ENCODE measurements around the gene SPATA18. TPM values are rescaled to one million over a fixed set of nuclear protein-coding genes. Genes with fewer than 3 reads are reported as not detected.

SPATA18 gene
- total and polyA plus RNA-seq, 2 of the 13 experiments (the other 11 are each of a cell fraction or from before 2014, with no cell fraction given), result 5.7 to 13.2 TPM

DNA sequence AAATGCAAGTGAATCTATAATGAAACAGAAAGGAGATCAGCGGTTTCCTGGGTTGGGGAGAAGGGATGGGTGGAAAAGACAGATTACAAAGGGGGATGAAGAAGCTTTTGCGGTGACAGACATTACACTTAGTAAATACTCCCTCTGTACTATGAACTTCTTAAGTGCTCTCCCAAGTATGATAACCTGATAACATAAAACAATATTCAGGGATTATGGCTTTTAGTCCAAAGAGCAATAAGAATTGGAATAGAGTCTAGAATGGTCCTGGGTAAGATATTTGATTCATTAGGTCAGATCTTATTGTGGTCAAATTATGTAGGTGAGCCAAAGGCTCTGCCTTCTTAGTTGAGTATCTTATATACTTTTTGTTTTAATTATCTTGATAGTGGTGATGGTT lies 40.1 kb upstream of the SPATA18 start:
- in situ Hi-C loops (cut with HindIII; ENCODE audit: extremely low pct_ligation_motif_present, low pct_unique_long_range_greater_than_20kb), result loop anchor here (5.0 kb wide), 1 partner anchor 114 kb away; no protein-coding TSS in a partner anchor
- intact Hi-C loops (cut with micrococcal nuclease; ENCODE audit: unreplicated experiment), result no loop called here
- TF ChIP-seq ZMYM4 (CRISPR knock-in tag; IDR thresholded peaks at IDR 0.05), result no peak
- no peak for TF ChIP-seq ZBTB7A (CRISPR knock-in tag; IDR thresholded peaks at IDR 0.05)
- no peak for TF ChIP-seq ZSCAN20 (CRISPR knock-in tag; IDR thresholded peaks at IDR 0.05; ENCODE audit: borderline replicate concordance)
- no peak for TF ChIP-seq ZNF7 (CRISPR knock-in tag; IDR thresholded peaks at IDR 0.05)
- TF ChIP-seq SP5 (CRISPR knock-in tag; IDR thresholded peaks at IDR 0.05; ENCODE audit: borderline replicate concordance, low read depth), result no peak
- TF ChIP-seq, protein P1, sequence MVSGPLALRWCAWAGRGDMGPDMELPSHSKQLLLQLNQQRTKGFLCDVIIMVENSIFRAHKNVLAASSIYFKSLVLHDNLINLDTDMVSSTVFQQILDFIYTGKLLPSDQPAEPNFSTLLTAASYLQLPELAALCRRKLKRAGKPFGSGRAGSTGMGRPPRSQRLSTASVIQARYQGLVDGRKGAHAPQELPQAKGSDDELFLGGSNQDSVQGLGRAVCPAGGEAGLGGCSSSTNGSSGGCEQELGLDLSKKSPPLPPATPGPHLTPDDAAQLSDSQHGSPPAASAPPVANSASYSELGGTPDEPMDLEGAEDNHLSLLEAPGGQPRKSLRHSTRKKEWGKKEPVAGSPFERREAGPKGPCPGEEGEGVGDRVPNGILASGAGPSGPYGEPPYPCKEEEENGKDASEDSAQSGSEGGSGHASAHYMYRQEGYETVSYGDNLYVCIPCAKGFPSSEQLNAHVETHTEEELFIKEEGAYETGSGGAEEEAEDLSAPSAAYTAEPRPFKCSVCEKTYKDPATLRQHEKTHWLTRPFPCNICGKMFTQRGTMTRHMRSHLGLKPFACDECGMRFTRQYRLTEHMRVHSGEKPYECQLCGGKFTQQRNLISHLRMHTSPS (CRISPR knock-in tag; IDR thresholded peaks at IDR 0.05; ENCODE audit: low read depth), result no peak
- no peak for TF ChIP-seq MBNL3 (CRISPR knock-in tag; conservative IDR thresholded peaks at IDR 0.05)
- no peak for TF ChIP-seq ZFP36L1 (CRISPR knock-in tag; IDR thresholded peaks at IDR 0.05)
- no peak for TF ChIP-seq TOPORS (CRISPR knock-in tag; IDR thresholded peaks at IDR 0.05)
- Histone ChIP-seq H3K79me2 (ENCODE audit: insufficient read depth, low read length) (no peaks in the 10 kb centered on the region), H3K9ac (ENCODE audit: insufficient read depth, low read depth, low read length) (no peak overlapping the region), H4K20me1 (ENCODE audit: insufficient read depth, low read length) (no peaks in the 10 kb centered on the region), H3K36me3 (replicated peaks in 1 of 2; ENCODE audit: control insufficient read depth in 1 of 2, insufficient read depth in 2 of 2, low read length in 2 of 2) (no peaks in the 10 kb centered on the region), H3K4me2 (ENCODE audit: low read depth, low read length) (no peak overlapping the region), H3K4me1 (ENCODE audit: insufficient read depth, low read length) (peaks cover 5% of the 10 kb centered on the region; the same call in 1 of the 2 replicates), H2AFZ (ENCODE audit: low read length) (no peak overlapping the region), H3K27me3 (ENCODE audit: control insufficient read depth in 1 of 2, insufficient read depth in 2 of 2, low read length in 2 of 2) (no peaks in the 10 kb centered on the region), H3K9me3 (ENCODE audit: low read length) (no peaks in the 10 kb centered on the region), H3K27ac (ENCODE audit: extremely low read length, insufficient read depth, low read length) (no peak overlapping the region), H3K4me3 (replicated peaks in 1 of 3; ENCODE audit: insufficient read depth in 1 of 3, low read depth in 2 of 3, low read length in 3 of 3) (no peak overlapping the region)
- DNase-seq (ENCODE audit: low spot score) (no peak), ATAC-seq (no peak), FAIRE-seq (no peak)
- CTCF ChIA-PET (ENCODE audit: low intra/inter-chr PET ratio, low total read pairs), result no interaction called here
- POLR2A ChIA-PET, result no interaction called here
- 87% methylated on average over 2 of the region's 2 CpGs for WGBS (ENCODE audit: low lambda C conversion rate)
- BruUV-seq (replicated peaks), result no TSS peak

Data from HepG2 (cell line).